ENCODE data around the gene TTC21A.

DNA sequence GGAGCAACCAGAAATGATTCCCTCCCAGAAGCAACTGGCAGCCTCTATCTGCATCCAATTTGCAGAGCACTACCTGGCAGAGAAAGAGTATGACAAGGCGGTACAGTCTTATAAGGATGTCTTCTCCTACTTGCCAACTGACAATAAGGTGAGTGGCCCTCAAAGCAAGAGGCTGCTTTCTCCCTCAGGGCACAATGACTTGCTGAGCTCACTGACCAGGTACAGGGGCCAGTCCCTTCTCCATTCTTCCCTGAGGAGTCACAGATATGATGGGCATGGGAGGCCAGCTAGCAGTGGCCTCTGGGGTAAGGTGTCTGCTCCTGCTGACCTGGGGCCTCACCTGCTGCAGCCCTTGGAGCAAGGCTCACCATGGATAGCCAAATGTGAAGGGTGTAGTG is 25.6 kb downstream of the TTC21A start:
- TF ChIP-seq, protein P1, sequence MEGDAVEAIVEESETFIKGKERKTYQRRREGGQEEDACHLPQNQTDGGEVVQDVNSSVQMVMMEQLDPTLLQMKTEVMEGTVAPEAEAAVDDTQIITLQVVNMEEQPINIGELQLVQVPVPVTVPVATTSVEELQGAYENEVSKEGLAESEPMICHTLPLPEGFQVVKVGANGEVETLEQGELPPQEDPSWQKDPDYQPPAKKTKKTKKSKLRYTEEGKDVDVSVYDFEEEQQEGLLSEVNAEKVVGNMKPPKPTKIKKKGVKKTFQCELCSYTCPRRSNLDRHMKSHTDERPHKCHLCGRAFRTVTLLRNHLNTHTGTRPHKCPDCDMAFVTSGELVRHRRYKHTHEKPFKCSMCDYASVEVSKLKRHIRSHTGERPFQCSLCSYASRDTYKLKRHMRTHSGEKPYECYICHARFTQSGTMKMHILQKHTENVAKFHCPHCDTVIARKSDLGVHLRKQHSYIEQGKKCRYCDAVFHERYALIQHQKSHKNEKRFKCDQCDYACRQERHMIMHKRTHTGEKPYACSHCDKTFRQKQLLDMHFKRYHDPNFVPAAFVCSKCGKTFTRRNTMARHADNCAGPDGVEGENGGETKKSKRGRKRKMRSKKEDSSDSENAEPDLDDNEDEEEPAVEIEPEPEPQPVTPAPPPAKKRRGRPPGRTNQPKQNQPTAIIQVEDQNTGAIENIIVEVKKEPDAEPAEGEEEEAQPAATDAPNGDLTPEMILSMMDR (IDR thresholded peaks at IDR 0.05), result no peak
- TF ChIP-seq POLR2A (IDR thresholded peaks at IDR 0.05), result no peak
